Nephron progenitor cell (in vitro differentiated cells): Measurements from ENCODE around the gene GPR107.

ENCODE experiments used
- DNase-seq: peaks from one replicate; pipeline ENCODE4 v3.0.0; 2021
- H3K27ac Mint-ChIP-seq: 2 replicates; pipeline ENCODE4 v1.8.0; 2021; ENCODE audit warnings: mild to moderate bottlenecking, moderate library complexity, mixed read lengths
- H3K27me3 Mint-ChIP-seq: 2 replicates; pipeline ENCODE4 v1.8.0; 2021; ENCODE audit warnings: mild to moderate bottlenecking, low read depth, mixed read lengths; ENCODE audit not compliant: poor library complexity
- H3K36me3 Mint-ChIP-seq: 2 replicates; pipeline ENCODE4 v1.8.0; 2021; ENCODE audit warnings: low read depth, mixed read lengths
- H3K4me1 Mint-ChIP-seq: 2 replicates; pipeline ENCODE4 v1.8.0; 2021; ENCODE audit warnings: mixed read lengths
- H3K4me3 Mint-ChIP-seq: 2 replicates; pipeline ENCODE4 v1.8.0; 2021; ENCODE audit warnings: mild to moderate bottlenecking, moderate library complexity, mixed read lengths
- H3K9me3 Mint-ChIP-seq: 2 replicates; pipeline ENCODE4 v1.8.0; 2021; ENCODE audit warnings: mild to moderate bottlenecking, moderate library complexity, mixed read lengths
- TF ChIP-seq, protein P1 (sequence below): fragments of 200-600 bp; sonication (generic); IDR thresholded peaks from 2 replicates; pipeline ENCODE4 v1.5.0; 2021; ENCODE audit warnings: antibody characterized with exemption

Gene GPR107

GRCh38 chr9:130150779-130151382 lies 97.2 kb downstream of the GPR107 start:
- Mint-ChIP-seq H3K9me3 (no peaks in the 10 kb centered on the region), H3K4me3 (no peak overlapping the region), H3K4me1 (peaks cover 12% of the 10 kb centered on the region), H3K36me3 (no peaks in the 10 kb centered on the region), H3K27me3 (peaks cover 3% of the 10 kb centered on the region), H3K27ac (no peak overlapping the region)
- no peak for DNase-seq
- TF ChIP-seq, protein P1, sequence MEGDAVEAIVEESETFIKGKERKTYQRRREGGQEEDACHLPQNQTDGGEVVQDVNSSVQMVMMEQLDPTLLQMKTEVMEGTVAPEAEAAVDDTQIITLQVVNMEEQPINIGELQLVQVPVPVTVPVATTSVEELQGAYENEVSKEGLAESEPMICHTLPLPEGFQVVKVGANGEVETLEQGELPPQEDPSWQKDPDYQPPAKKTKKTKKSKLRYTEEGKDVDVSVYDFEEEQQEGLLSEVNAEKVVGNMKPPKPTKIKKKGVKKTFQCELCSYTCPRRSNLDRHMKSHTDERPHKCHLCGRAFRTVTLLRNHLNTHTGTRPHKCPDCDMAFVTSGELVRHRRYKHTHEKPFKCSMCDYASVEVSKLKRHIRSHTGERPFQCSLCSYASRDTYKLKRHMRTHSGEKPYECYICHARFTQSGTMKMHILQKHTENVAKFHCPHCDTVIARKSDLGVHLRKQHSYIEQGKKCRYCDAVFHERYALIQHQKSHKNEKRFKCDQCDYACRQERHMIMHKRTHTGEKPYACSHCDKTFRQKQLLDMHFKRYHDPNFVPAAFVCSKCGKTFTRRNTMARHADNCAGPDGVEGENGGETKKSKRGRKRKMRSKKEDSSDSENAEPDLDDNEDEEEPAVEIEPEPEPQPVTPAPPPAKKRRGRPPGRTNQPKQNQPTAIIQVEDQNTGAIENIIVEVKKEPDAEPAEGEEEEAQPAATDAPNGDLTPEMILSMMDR, result no peak

- Mint-ChIP-seq H3K4me1 (peaks cover 12% of the 10 kb centered on the region), H3K4me3 (no peak overlapping the region), H3K9me3 (no peaks in the 10 kb centered on the region), H3K36me3 (no peaks in the 10 kb centered on the region), H3K27ac (no peak overlapping the region), H3K27me3 (peaks cover 3% of the 10 kb centered on the region)
- no peak for DNase-seq
- TF ChIP-seq, protein P1, result no peak
These were observed 101.1 kb downstream of the GPR107 start for GRCh38 chr9:130154816-130155215.

GRCh38 chr9:130155647-130156046 lies 101.9 kb downstream of the GPR107 start:
- no peak for DNase-seq
- Mint-ChIP-seq H3K27me3 (no peaks in the 10 kb centered on the region), H3K27ac (no peak overlapping the region), H3K9me3 (no peaks in the 10 kb centered on the region), H3K4me3 (no peak overlapping the region), H3K36me3 (no peaks in the 10 kb centered on the region), H3K4me1 (peaks cover 12% of the 10 kb centered on the region)
- TF ChIP-seq, protein P1, result no peak

DNA sequence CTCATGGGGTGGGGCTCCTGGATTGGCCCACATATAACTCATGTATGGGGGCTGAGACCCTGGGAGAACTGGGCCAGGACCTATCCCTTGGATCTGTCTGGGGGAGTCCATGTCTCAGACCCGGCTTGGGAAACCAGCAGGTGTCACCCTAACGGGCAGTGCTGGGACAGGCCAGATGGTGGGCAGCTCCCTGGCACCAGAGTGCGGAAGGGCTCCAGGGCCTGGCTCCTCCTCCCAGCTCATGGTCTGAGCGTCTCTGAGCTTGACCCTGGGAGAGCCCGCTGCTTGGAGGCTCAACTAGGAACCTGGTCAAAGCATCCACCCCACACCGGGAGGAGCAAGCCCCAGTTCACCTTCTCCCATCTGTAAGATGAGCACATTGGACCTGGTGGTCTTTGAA lies 103.0 kb downstream of the GPR107 start:
- Mint-ChIP-seq H3K4me1 (peaks cover 6% of the 10 kb centered on the region), H3K4me3 (no peak overlapping the region)
- TF ChIP-seq, protein P1, result no peak

GRCh38 chr9:130157079-130157478 lies 103.4 kb downstream of the GPR107 start:
- H3K27ac Mint-ChIP-seq, result no peak overlapping the region
- no peak overlapping the region for H3K4me3 Mint-ChIP-seq
- no peaks in the 10 kb centered on the region for H3K36me3 Mint-ChIP-seq
- no peaks in the 10 kb centered on the region for H3K27me3 Mint-ChIP-seq
- H3K9me3 Mint-ChIP-seq, result no peaks in the 10 kb centered on the region
- H3K4me1 Mint-ChIP-seq, result peaks cover 6% of the 10 kb centered on the region
- TF ChIP-seq, protein P1, result no peak
- DNase-seq, result no peak

More for the DNA sequence above, 103.0 kb downstream of the GPR107 start:
- no peak for DNase-seq
- Mint-ChIP-seq H3K27me3 (no peaks in the 10 kb centered on the region), H3K27ac (no peak overlapping the region), H3K36me3 (no peaks in the 10 kb centered on the region), H3K9me3 (no peaks in the 10 kb centered on the region)

DNA sequence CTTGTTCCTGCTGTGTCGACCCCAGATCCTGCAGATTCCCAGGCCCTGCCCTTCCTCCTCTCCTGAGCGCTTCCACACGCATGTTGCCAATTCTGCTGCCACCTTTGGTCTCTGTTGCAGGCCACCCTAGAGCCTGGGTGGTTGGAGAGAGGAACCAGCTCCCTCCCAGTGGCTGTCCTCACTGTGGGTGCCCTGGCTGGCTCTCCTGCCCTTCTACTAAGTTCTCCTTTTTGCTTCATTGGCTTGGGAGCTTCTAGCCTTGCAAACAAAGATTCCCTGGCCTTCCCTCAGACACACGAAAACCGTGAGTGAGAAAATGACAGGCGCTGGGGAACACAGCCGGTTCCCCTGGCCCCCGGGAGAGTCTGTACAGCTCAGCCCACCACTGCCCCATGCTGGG lies 104.3 kb downstream of the GPR107 start:
- no peak for DNase-seq
- no peaks in the 10 kb centered on the region for H3K36me3 Mint-ChIP-seq
- no peak overlapping the region for H3K27ac Mint-ChIP-seq

More for the DNA sequence above, 104.3 kb downstream of the GPR107 start:
- TF ChIP-seq, protein P1, result no peak
- Mint-ChIP-seq H3K9me3 (no peaks in the 10 kb centered on the region), H3K4me3 (no peak overlapping the region), H3K27me3 (peaks cover 5% of the 10 kb centered on the region), H3K4me1 (peaks cover 6% of the 10 kb centered on the region)
